ENCODE data around the gene CD79A. TPM values are rescaled to one million over a fixed set of nuclear protein-coding genes. Genes with fewer than 3 reads are reported as not detected.

The CD79A gene
- polyA plus RNA-seq, 3 donors: 1.9 to 2.7 (median 2.1) TPM

- no peak overlapping the region for H3K4me3 Mint-ChIP-seq
These were observed 25.5 kb downstream of the CD79A start for GRCh38 chr19:41902594-41902993.

DNA sequence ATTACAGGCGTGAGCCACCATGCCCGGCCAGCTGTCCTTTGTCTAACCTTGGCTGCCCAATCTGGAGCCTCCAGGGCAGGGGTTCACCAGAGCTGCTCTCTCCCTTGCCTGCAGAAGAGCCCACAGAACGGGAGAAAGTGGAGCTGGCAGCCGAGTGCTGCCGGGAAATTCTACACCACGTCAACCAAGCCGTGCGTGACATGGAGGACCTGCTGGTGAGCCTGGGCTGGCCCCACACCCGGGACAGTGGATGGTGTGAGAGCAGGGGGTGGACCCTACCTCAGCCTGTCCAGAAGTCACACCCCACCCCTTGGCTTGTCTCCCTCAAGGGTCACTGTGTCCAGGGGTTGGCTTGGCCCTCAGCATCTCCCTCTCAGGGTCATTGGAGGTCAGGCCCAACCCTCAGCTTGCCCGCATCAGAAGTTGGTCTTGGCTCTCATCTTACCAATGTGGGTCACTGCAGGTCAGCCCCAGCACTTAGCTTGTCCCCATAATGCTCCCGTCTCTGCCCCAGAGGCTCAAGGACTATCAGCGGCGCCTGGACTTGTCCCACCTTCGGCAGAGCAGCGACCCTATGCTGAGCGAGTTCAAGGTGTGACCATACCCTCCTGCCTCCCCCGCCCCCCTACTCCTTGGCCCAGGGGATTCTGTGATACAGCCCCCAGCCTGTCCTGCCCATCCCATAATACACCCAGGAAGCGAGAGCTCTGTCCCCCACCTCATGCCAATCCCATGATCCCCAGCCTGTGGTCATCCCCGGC is 26.3 kb downstream of the CD79A start:
- Mint-ChIP-seq H3K27ac (peak overlapping the region in 1 of 7 donors; percentile 46), H3K36me3 (peaks cover 80 to 91% of the 10 kb centered on the region in 2 donors), H3K27me3 (ENCODE audit: low read depth in 3 of 3) (peaks cover under 1 to 4% (median 2%) of the 10 kb centered on the region in 3 donors), H3K9me3 (peaks cover 0 to 2% (median 0%) of the 10 kb centered on the region in 7 donors), H3K4me1 (peaks cover 3% of the 10 kb centered on the region), H3K4me3 (no peak overlapping the region)
- no peak overlapping the region for H3K4me2 ChIP-seq (replicated peaks; ENCODE audit: extremely low read depth, low read length, poor library complexity, severe bottlenecking)
- H3K36me3 ChIP-seq (replicated peaks in 1 of 2; ENCODE audit: control insufficient read depth in 1 of 2, insufficient read depth in 2 of 2, low read length in 2 of 2): peaks cover 89 to 96% of the 10 kb centered on the region in 2 donors
- no peaks in the 10 kb centered on the region for H3K9me3 ChIP-seq (replicated peaks in 1 of 2; ENCODE audit: control insufficient read depth in 1 of 2, insufficient read depth in 1 of 2, low read length in 2 of 2)
- H3K79me2 ChIP-seq (ENCODE audit: insufficient read depth, low read length): peaks cover 6% of the 10 kb centered on the region
- DNase-seq: no peak
- no peak overlapping the region for H3K27ac ChIP-seq (ENCODE audit: low read depth in 1 of 2, low read length in 2 of 2)
- no peaks in the 10 kb centered on the region for H3K27me3 ChIP-seq (ENCODE audit: control insufficient read depth in 2 of 2, insufficient read depth in 2 of 2, low read length in 2 of 2)
- WGBS (ENCODE audit: insufficient coverage): 98% methylated on average over 14 of the region's 19 CpGs
- no peak overlapping the region for H3K9ac ChIP-seq (ENCODE audit: insufficient read depth, low read length, poor library complexity, severe bottlenecking)
- no peak overlapping the region for H2AFZ ChIP-seq (ENCODE audit: insufficient read depth, low read depth, low read length, poor library complexity, severe bottlenecking)
- peaks cover 98% of the 10 kb centered on the region for H4K20me1 ChIP-seq (ENCODE audit: insufficient read depth, low read length)
- intact Hi-C loops (cut with micrococcal nuclease): no loop called here
- no peak overlapping the region for H3K4me3 ChIP-seq (replicated peaks in 1 of 3; ENCODE audit: low read depth in 2 of 3, low read length in 3 of 3)
- H3K4me1 ChIP-seq (ENCODE audit: control insufficient read depth in 1 of 2, insufficient read depth in 2 of 2, low read length in 2 of 2): no peaks in the 10 kb centered on the region
- TF ChIP-seq CTCF (IDR thresholded peaks at IDR 0.05): no peak

More at GRCh38 chr19:41902594-41902993, 25.5 kb downstream of the CD79A start:
- H3K4me1 Mint-ChIP-seq: peaks cover 3% of the 10 kb centered on the region
- no peak overlapping the region for H3K27ac Mint-ChIP-seq
- Histone ChIP-seq H3K4me1 (ENCODE audit: control insufficient read depth in 1 of 2, insufficient read depth in 2 of 2, low read length in 2 of 2) (no peaks in the 10 kb centered on the region), H3K9me3 (replicated peaks in 1 of 2; ENCODE audit: control insufficient read depth in 1 of 2, insufficient read depth in 1 of 2, low read length in 2 of 2) (no peaks in the 10 kb centered on the region), H3K9ac (ENCODE audit: insufficient read depth, low read length, poor library complexity, severe bottlenecking) (no peak overlapping the region), H3K36me3 (replicated peaks in 1 of 2; ENCODE audit: control insufficient read depth in 1 of 2, insufficient read depth in 2 of 2, low read length in 2 of 2) (peaks cover 94 to 100% of the 10 kb centered on the region in 2 donors), H3K4me2 (replicated peaks; ENCODE audit: extremely low read depth, low read length, poor library complexity, severe bottlenecking) (no peak overlapping the region), H4K20me1 (ENCODE audit: insufficient read depth, low read length) (peaks cover 100% of the 10 kb centered on the region), H3K79me2 (ENCODE audit: insufficient read depth, low read length) (peaks cover 11% of the 10 kb centered on the region), H3K4me3 (replicated peaks in 1 of 3; ENCODE audit: low read depth in 2 of 3, low read length in 3 of 3) (no peak overlapping the region), H2AFZ (ENCODE audit: insufficient read depth, low read depth, low read length, poor library complexity, severe bottlenecking) (no peak overlapping the region), H3K27ac (ENCODE audit: low read depth in 1 of 2, low read length in 2 of 2) (no peak overlapping the region), H3K27me3 (ENCODE audit: control insufficient read depth in 2 of 2, insufficient read depth in 2 of 2, low read length in 2 of 2) (no peaks in the 10 kb centered on the region)
- H3K9me3 Mint-ChIP-seq: peaks cover 0 to 2% (median 0%) of the 10 kb centered on the region in 7 donors
- WGBS (ENCODE audit: insufficient coverage): 96% methylated on average over 16 of the region's 17 CpGs
- H3K27me3 Mint-ChIP-seq (ENCODE audit: low read depth in 3 of 3): peaks cover 0 to 4% (median 2%) of the 10 kb centered on the region in 3 donors
- intact Hi-C loops (cut with micrococcal nuclease): no loop called here
- TF ChIP-seq CTCF (IDR thresholded peaks at IDR 0.05): no peak
- H3K36me3 Mint-ChIP-seq: peaks cover 86 to 98% of the 10 kb centered on the region in 2 donors
- DNase-seq: no peak

All from CD14-positive monocyte (primary cell).